Endothelial cell of umbilical vein (primary cell): Measurements from ENCODE around the gene ADAP1. TPM values are rescaled to one million over a fixed set of nuclear protein-coding genes. Genes with fewer than 3 reads are reported as not detected.

Experiments
- BruUV-seq: library from RNA; stranded (reverse); fragments of 400-500 nt; replicated peaks from 2 replicates; lab custom pipeline; 2021; lab: Mats Ljungman, UMichigan
- CTCF ChIA-PET: fragments of 300-600, 350-600 bp; sonication (Branson Sonifier 250); formaldehyde crosslinking; loops from one replicate; lab custom pipeline; 2021; ENCODE audit warnings: antibody characterized with exemption, inconsistent platforms; lab: Charles Lee
- POLR2A ChIA-PET: fragments of 300-600, 350-600 bp; sonication (Branson Sonifier 250); formaldehyde crosslinking; loops from one replicate; lab custom pipeline; 2021; ENCODE audit warnings: antibody characterized with exemption, inconsistent platforms; lab: Charles Lee
- DNase-seq: peaks from one replicate; pipeline ENCODE4 v3.0.0-alpha.2; 2011; ENCODE audit warnings: low read depth, low spot score
- FAIRE-seq: peaks from 2 replicates; lab custom pipeline; 2011; peaks lifted over from hg19 to GRCh38; lab: Jason Lieb, UNC
- H2AFZ ChIP-seq: 2 replicates; pipeline ENCODE4 v1.6.0; 2012; ENCODE audit warnings: low read depth, low read length, control low read depth, inconsistent platforms
- H3K27ac ChIP-seq: 2 replicates; pipeline ENCODE4 v1.5.1; 2011; ENCODE audit warnings: low read depth, mild to moderate bottlenecking, control low read depth, low read length, moderate library complexity; ENCODE audit not compliant: insufficient read depth
- H3K27me3 ChIP-seq, 2 experiments: 2 replicates each; pipeline versions ENCODE4 v1.6.0 to v1.6.1; 2011; ENCODE audit warnings: low read length in 2 of 2, mixed read lengths in 1 of 2; ENCODE audit not compliant: control insufficient read depth in 2 of 2, insufficient read depth in 2 of 2
- H3K36me3 ChIP-seq, 2 experiments: 2 replicates in 1 of 2; 3 replicates in 1 of 2; pipeline ENCODE4 v1.5.1; 2011; ENCODE audit warnings: low read length in 2 of 2, mild to moderate bottlenecking in 1 of 2, moderate library complexity in 1 of 2; ENCODE audit not compliant: control insufficient read depth in 2 of 2, insufficient read depth in 2 of 2; ENCODE audit errors: extremely low read depth in 1 of 2
- H3K4me1 ChIP-seq: 3 replicates; pipeline ENCODE4 v1.5.1; 2011; ENCODE audit warnings: mild to moderate bottlenecking, low read length; ENCODE audit not compliant: control insufficient read depth, insufficient read depth; ENCODE audit errors: extremely low read depth
- H3K4me2 ChIP-seq: 2 replicates; pipeline ENCODE4 v1.6.1; 2011; ENCODE audit warnings: low read length, control low read depth, mixed read lengths; ENCODE audit not compliant: insufficient read depth
- H3K4me3 ChIP-seq, 3 experiments: fragments of 200-600 bp in 1 of 3; sonication (generic), shearing (Covaris generic) in 1 of 3; replicated peaks in 1 of 3; 2 replicates each; pipeline ENCODE4 v1.5.1; 2011 to 2016; ENCODE audit warnings: control low read depth in 3 of 3, low read length in 3 of 3, mild to moderate bottlenecking in 2 of 3, inconsistent platforms in 1 of 3, low read depth in 1 of 3, moderate library complexity in 1 of 3; ENCODE audit not compliant: insufficient read depth in 1 of 3
- H3K79me2 ChIP-seq: 2 replicates; pipeline ENCODE4 v1.6.0; 2012; ENCODE audit warnings: low read length, inconsistent platforms; ENCODE audit not compliant: control insufficient read depth, insufficient read depth
- H3K9ac ChIP-seq: replicated peaks from 2 replicates; pipeline ENCODE3; 2011; ENCODE audit warnings: low read length, control low read depth; ENCODE audit not compliant: insufficient read depth; ENCODE audit errors: extremely low read depth
- H3K9me1 ChIP-seq: replicated peaks from 3 replicates; pipeline ENCODE4 v1.6.0; 2011; ENCODE audit warnings: mild to moderate bottlenecking, low read length; ENCODE audit not compliant: control insufficient read depth, insufficient read depth; ENCODE audit errors: extremely low read depth
- H3K9me3 ChIP-seq: replicated peaks from 2 replicates; pipeline ENCODE4 v1.5.1; 2012; ENCODE audit warnings: low read length, inconsistent platforms; ENCODE audit not compliant: control insufficient read depth, insufficient read depth
- H4K20me1 ChIP-seq: replicated peaks from 2 replicates; pipeline ENCODE3; 2011; ENCODE audit warnings: mild to moderate bottlenecking, low read length; ENCODE audit not compliant: control insufficient read depth, insufficient read depth; ENCODE audit errors: extremely low read depth
- CTCF ChIP-seq, 2 donors: IDR thresholded peaks; 1 replicate in 1 of 2; 2 replicates in 1 of 2; pipeline ENCODE4 v1.5.1; 2011; ENCODE audit warnings: low read length in 2 of 2, mild to moderate bottlenecking in 2 of 2, moderate library complexity in 2 of 2, control low read depth in 1 of 2, inconsistent platforms in 1 of 2, low read depth in 1 of 2; ENCODE audit not compliant: insufficient read depth in 1 of 2; ENCODE audit errors: extremely low read depth in 1 of 2
- EZH2 ChIP-seq: IDR thresholded peaks from 2 replicates; pipeline ENCODE4 v1.6.1; 2012; ENCODE audit warnings: borderline replicate concordance, low read depth, mild to moderate bottlenecking, moderate library complexity, low read length, inconsistent platforms; ENCODE audit not compliant: severe bottlenecking
- FOS ChIP-seq: IDR thresholded peaks from 2 replicates; pipeline ENCODE4 v1.6.1; 2011; ENCODE audit warnings: mild to moderate bottlenecking, low read length, moderate library complexity, borderline replicate concordance; ENCODE audit not compliant: insufficient read depth
- GATA2 ChIP-seq: IDR thresholded peaks from 2 replicates; pipeline ENCODE4 v1.7.0; 2011; ENCODE audit warnings: low read depth, mild to moderate bottlenecking, moderate library complexity, mixed read lengths, low read length; ENCODE audit not compliant: insufficient read length, insufficient read depth
- JUN ChIP-seq: IDR thresholded peaks from 2 replicates; pipeline ENCODE4 v1.6.1; 2011; ENCODE audit warnings: borderline replicate concordance, low read depth; ENCODE audit not compliant: insufficient read length, insufficient read depth
- MAX ChIP-seq: IDR thresholded peaks from 2 replicates; pipeline ENCODE4 v1.6.1; 2011; ENCODE audit not compliant: insufficient read depth, insufficient read length
- MYC ChIP-seq: IDR thresholded peaks from one replicate; pipeline ENCODE4 v1.6.1; 2011; ENCODE audit warnings: mild to moderate bottlenecking, low read depth, low read length
- POLR2A ChIP-seq: IDR thresholded peaks from 2 replicates; pipeline ENCODE4 v1.6.1; 2012; ENCODE audit warnings: low read depth, mild to moderate bottlenecking, control low read depth, low read length
- POLR2AphosphoS5 ChIP-seq: IDR thresholded peaks from 2 replicates; pipeline ENCODE4 v1.6.1; 2012; ENCODE audit warnings: low read depth, mild to moderate bottlenecking, control low read depth, low read length, moderate library complexity; ENCODE audit not compliant: insufficient read depth
- dilution Hi-C: fragments of 300-500 bp; cut with MboI; formaldehyde crosslinking; loops from one replicate; pipeline ENCODE4 v1.15.0; 2019; ENCODE audit warnings: low sequenced_read_pairs; ENCODE audit not compliant: extremely low pct_ligation_motif_present
- intact Hi-C: fragments of 100-400 bp; cut with micrococcal nuclease; formaldehyde crosslinking; loops from one replicate; pipeline ENCODE4 v1.10.0; 2022
- polyA plus RNA-seq, 4 experiments: library from polyadenylated mRNA; depleted of rRNA in 3 of 4; stranded (reverse) in 3 of 4; unstranded in 1 of 4; fragments of >200 nt; gene quantifications; 2 replicates each; pipeline versions ENCODE4 v1.2.1 to v1.2.3, GENCODE V29; 2011 to 2012; ENCODE audit warnings: missing spikeins in 1 of 4
- total RNA-seq: library from RNA; stranded (reverse); gene quantifications from 2 replicates; pipeline ENCODE4 v1.2.3, GENCODE V29; 2021

ADAP1 gene
- total and polyA plus RNA-seq, 2 donors (not counting 3 experiments of a cell fraction or from before 2014, with no cell fraction given), result 0.49 to 0.58 TPM

GRCh38 chr7:925601-926000 lies 28.9 kb downstream of the ADAP1 start:
- no peak overlapping the region for H2AFZ ChIP-seq
- TF ChIP-seq EZH2, result no peak
- no peak for TF ChIP-seq GATA2
- no peak for TF ChIP-seq JUN
- no peaks in the 10 kb centered on the region for H3K36me3 ChIP-seq
- ChIA-PET CTCF (no interaction called here), POLR2A (no interaction called here)
- no peaks in the 10 kb centered on the region for H4K20me1 ChIP-seq
- H3K27ac ChIP-seq, result no peak overlapping the region
- DNase-seq, result no peak
- FAIRE-seq, result no peak
- H3K27me3 ChIP-seq, result no peaks in the 10 kb centered on the region
- no peaks in the 10 kb centered on the region for H3K79me2 ChIP-seq
- peaks cover 11% of the 10 kb centered on the region for H3K4me1 ChIP-seq
- H3K4me3 ChIP-seq, result no peak overlapping the region
- no peaks in the 10 kb centered on the region for H3K9me3 ChIP-seq
- H3K9ac ChIP-seq, result no peak overlapping the region
- dilution Hi-C loops (no loop called here), intact Hi-C loops (no loop called here)
- H3K9me1 ChIP-seq, result no peaks in the 10 kb centered on the region
- no peak overlapping the region for H3K4me2 ChIP-seq
- BruUV-seq, result no TSS peak

- FAIRE-seq, result no peak
- H4K20me1 ChIP-seq, result no peaks in the 10 kb centered on the region
- CTCF ChIA-PET, result no interaction called here
- H3K4me2 ChIP-seq, result no peak overlapping the region
- H3K9ac ChIP-seq, result no peak overlapping the region
- no peak for TF ChIP-seq POLR2A
- TF ChIP-seq MYC, result no peak
- TF ChIP-seq FOS, result no peak
- TF ChIP-seq JUN, result no peak
- no peak for TF ChIP-seq POLR2AphosphoS5
- no peak for TF ChIP-seq GATA2
- TF ChIP-seq MAX, result no peak
- TF ChIP-seq CTCF (IDR thresholded peaks at IDR 0.05; ENCODE audit: extremely low read depth in 1 of 2, insufficient read depth in 1 of 2, low read depth in 1 of 2, low read length in 2 of 2), result no peak
- TF ChIP-seq EZH2, result no peak
- H3K9me1 ChIP-seq, result no peaks in the 10 kb centered on the region
- no peak overlapping the region for H2AFZ ChIP-seq
- POLR2A ChIA-PET, result no interaction called here
- H3K36me3 ChIP-seq, result no peaks in the 10 kb centered on the region
- H3K4me3 ChIP-seq, result no peak overlapping the region
- no peaks in the 10 kb centered on the region for H3K9me3 ChIP-seq
- intact Hi-C loops, result no loop called here
- DNase-seq, result no peak
- H3K27ac ChIP-seq, result no peak overlapping the region
- H3K4me1 ChIP-seq, result peaks cover 11% of the 10 kb centered on the region
- dilution Hi-C loops, result no loop called here
- no TSS peak for BruUV-seq
- H3K27me3 ChIP-seq, result no peaks in the 10 kb centered on the region
- no peaks in the 10 kb centered on the region for H3K79me2 ChIP-seq
Observed at GRCh38 chr7:924541-925231, 29.8 kb downstream of the ADAP1 start.
